T-helper 17 cell (primary cell): ENCODE data around the gene DNAJC5G. TPM values are rescaled to one million over a fixed set of nuclear protein-coding genes. Genes with fewer than 3 reads are reported as not detected.
A peak's percentile ranks its signal among the peaks of the same experiment; 100 is the strongest.
"Not testable (repeated sequence)": the region's sequence is repeated elsewhere in the genome, so short reads cannot be mapped to it uniquely, and the experiment has no call there.

Experiments used
- ATAC-seq: fragments of 150-1000 bp; cut with Tn5 transposase; 2 replicates; pipeline ENCODE4 v1.10.0; 2021; ENCODE audit warnings: mild to moderate bottlenecking, moderate library complexity
- DNase-seq, 3 donors: peaks; one replicate each; pipeline versions ENCODE4 v3.0.0 to v3.0.0-alpha.2; 2020 to 2021
- H3K9me3 ChIP-seq: one replicate; pipeline ENCODE4 v1.7.0; 2013; ENCODE audit warnings: low read length, mild to moderate bottlenecking; ENCODE audit not compliant: control insufficient read depth, poor library complexity, severe bottlenecking
- H3K27ac Mint-ChIP-seq: one replicate; pipeline ENCODE4 v1.8.0; 2022; ENCODE audit warnings: mild to moderate bottlenecking, moderate library complexity, mixed read lengths
- H3K27me3 Mint-ChIP-seq: one replicate; pipeline ENCODE4 v1.8.0; 2022; ENCODE audit warnings: mixed read lengths
- H3K36me3 Mint-ChIP-seq: one replicate; pipeline ENCODE4 v1.8.0; 2022; ENCODE audit warnings: low read depth, mixed read lengths
- H3K4me1 Mint-ChIP-seq: one replicate; pipeline ENCODE4 v1.8.0; 2022; ENCODE audit warnings: mild to moderate bottlenecking, mixed read lengths
- H3K4me3 Mint-ChIP-seq: one replicate; pipeline ENCODE4 v1.8.0; 2022; ENCODE audit warnings: mild to moderate bottlenecking, moderate library complexity, mixed read lengths
- total RNA-seq, 4 donors: library from RNA in 2 of 4; stranded (reverse) in 2 of 4; gene quantifications; one replicate each; pipeline ENCODE4 v1.2.3 and lab custom pipeline; 2022 to 2026

The DNAJC5G gene
- total RNA-seq, 2 donors from 2014 or later, result not detected

- Mint-ChIP-seq H3K36me3 (peaks cover 27% of the 10 kb centered on the region), H3K27ac (peak overlapping the region; percentile 39), H3K4me1 (peaks cover 30% of the 10 kb centered on the region), H3K4me3 (peak overlapping the region; percentile 90), H3K27me3 (peaks cover 70% of the 10 kb centered on the region)
- H3K9me3 ChIP-seq, result no peaks in the 10 kb centered on the region
- ATAC-seq, result no peak
- no peak for DNase-seq
Observed at GRCh38 chr2:27261241-27261925, 13.8 kb upstream of the DNAJC5G start.

GRCh38 chr2:27261926-27262298 lies 13.3 kb upstream of the DNAJC5G start:
- Mint-ChIP-seq H3K27ac (peak overlapping the region; percentile 39), H3K4me1 (peaks cover 30% of the 10 kb centered on the region), H3K36me3 (peaks cover 27% of the 10 kb centered on the region), H3K27me3 (peaks cover 65% of the 10 kb centered on the region), H3K4me3 (peak overlapping the region; percentile 90)
- no peak for DNase-seq
- no peaks in the 10 kb centered on the region for H3K9me3 ChIP-seq
- ATAC-seq, result no peak

- Mint-ChIP-seq H3K4me1 (peaks cover 30% of the 10 kb centered on the region), H3K36me3 (peaks cover 27% of the 10 kb centered on the region), H3K27me3 (peaks cover 58% of the 10 kb centered on the region), H3K4me3 (peak within 1 kb of the TSS; percentile 99), H3K27ac (peak within 1 kb of the TSS; percentile 82)
- peak; percentile 41 to 65 (median 63) for DNase-seq
- no peaks in the 10 kb centered on the region for H3K9me3 ChIP-seq
- peak; percentile 59 for ATAC-seq
Observed at GRCh38 chr2:27262379-27263286, 12.6 kb upstream of the DNAJC5G start, which contains the start of gene SLC30A3. SLC30A3 (minus strand) TSS chr2:27263047; CDS start chr2:27262906, 141 bp downstream.

- Mint-ChIP-seq H3K4me3 (peak overlapping the region; percentile 99), H3K27me3 (peaks cover 51% of the 10 kb centered on the region), H3K4me1 (peaks cover 30% of the 10 kb centered on the region), H3K27ac (peak overlapping the region; percentile 82), H3K36me3 (peaks cover 27% of the 10 kb centered on the region)
- DNase-seq (no peak), ATAC-seq (no peak)
- no peaks in the 10 kb centered on the region for H3K9me3 ChIP-seq
Observed at GRCh38 chr2:27263287-27264252, 11.7 kb upstream of the DNAJC5G start.

GRCh38 chr2:27264253-27264752 lies 10.9 kb upstream of the DNAJC5G start:
- H3K27ac Mint-ChIP-seq, result peak overlapping the region; percentile 82
- no peaks in the 10 kb centered on the region for H3K9me3 ChIP-seq
- ATAC-seq, result peak; percentile 59
- peak overlapping the region; percentile 99 for H3K4me3 Mint-ChIP-seq
- H3K4me1 Mint-ChIP-seq, result peaks cover 30% of the 10 kb centered on the region
- H3K36me3 Mint-ChIP-seq, result peaks cover 23% of the 10 kb centered on the region
- H3K27me3 Mint-ChIP-seq, result peaks cover 45% of the 10 kb centered on the region
- DNase-seq, result peak in 1 of 3 donors; percentile 24

- peaks cover 20% of the 10 kb centered on the region for H3K36me3 Mint-ChIP-seq
- H3K27me3 Mint-ChIP-seq, result peaks cover 39% of the 10 kb centered on the region
- ATAC-seq, result peak; percentile 85
- peak; percentile 58 to 63 (median 60) for DNase-seq
- no peaks in the 10 kb centered on the region for H3K9me3 ChIP-seq
- H3K4me1 Mint-ChIP-seq, result peaks cover 30% of the 10 kb centered on the region
- H3K4me3 Mint-ChIP-seq, result peak overlapping the region; percentile 99
- H3K27ac Mint-ChIP-seq, result peak overlapping the region; percentile 82
Observed at GRCh38 chr2:27264753-27265535, 10.3 kb upstream of the DNAJC5G start.

- no peak for ATAC-seq
- no peaks in the 10 kb centered on the region for H3K9me3 ChIP-seq
- H3K27me3 Mint-ChIP-seq, result peaks cover 33% of the 10 kb centered on the region
- no peak overlapping the region for H3K27ac Mint-ChIP-seq
- peak overlapping the region; percentile 75 for H3K4me3 Mint-ChIP-seq
- DNase-seq, result no peak
- H3K36me3 Mint-ChIP-seq, result peaks cover 19% of the 10 kb centered on the region
- peaks cover 30% of the 10 kb centered on the region for H3K4me1 Mint-ChIP-seq
Observed at GRCh38 chr2:27265536-27265870, 9.7 kb upstream of the DNAJC5G start.

- ATAC-seq, DNase-seq, H3K36me3 Mint-ChIP-seq, H3K4me3 Mint-ChIP-seq, H3K27ac Mint-ChIP-seq, H3K9me3 ChIP-seq: not testable (repeated sequence)
- H3K27me3 Mint-ChIP-seq, result peaks cover 25% of the 10 kb centered on the region
- peaks cover 13% of the 10 kb centered on the region for H3K4me1 Mint-ChIP-seq
Observed at GRCh38 chr2:27268296-27268695, 6.9 kb upstream of the DNAJC5G start.

- H3K4me3 Mint-ChIP-seq, result no peak overlapping the region
- H3K4me1 Mint-ChIP-seq, result peaks cover 2% of the 10 kb centered on the region
- DNase-seq (no peak), ATAC-seq (no peak)
- no peaks in the 10 kb centered on the region for H3K9me3 ChIP-seq
- no peak overlapping the region for H3K27ac Mint-ChIP-seq
- H3K36me3 Mint-ChIP-seq, result peaks cover 3% of the 10 kb centered on the region
- H3K27me3 Mint-ChIP-seq, result peaks cover 10% of the 10 kb centered on the region
Observed at GRCh38 chr2:27270131-27270530, 5.1 kb upstream of the DNAJC5G start.

- DNase-seq (no peak), ATAC-seq (no peak)
- Mint-ChIP-seq H3K4me1 (no peaks in the 10 kb centered on the region), H3K4me3 (no peak overlapping the region), H3K27ac (no peak overlapping the region), H3K27me3 (peaks cover 10% of the 10 kb centered on the region), H3K36me3 (peaks cover 3% of the 10 kb centered on the region)
- H3K9me3 ChIP-seq, result no peaks in the 10 kb centered on the region
Observed at GRCh38 chr2:27270670-27271069, 4.6 kb upstream of the DNAJC5G start.

GRCh38 chr2:27271631-27272340 lies 3.4 kb upstream of the DNAJC5G start:
- peaks cover 3% of the 10 kb centered on the region for H3K36me3 Mint-ChIP-seq
- no peaks in the 10 kb centered on the region for H3K9me3 ChIP-seq
- no peak overlapping the region for H3K4me3 Mint-ChIP-seq
- no peak for ATAC-seq
- DNase-seq, result no peak
- peaks cover 21% of the 10 kb centered on the region for H3K27me3 Mint-ChIP-seq
- H3K27ac Mint-ChIP-seq, result no peak overlapping the region
- H3K4me1 Mint-ChIP-seq, result no peaks in the 10 kb centered on the region
